HEK293T (cell line): ENCODE data around the gene KRTAP10-8.

ENCODE experiments used
- BHLHE40 ChIP-seq: fragments of 450-650 bp; IDR thresholded peaks from 2 replicates; pipeline ENCODE4 v1.6.1; 2016; ENCODE audit warnings: mild to moderate bottlenecking, moderate library complexity, borderline replicate concordance
- FOXA1 ChIP-seq: fragments of 450-650 bp; IDR thresholded peaks from 2 replicates; pipeline ENCODE4 v1.6.1; 2016; ENCODE audit warnings: mild to moderate bottlenecking
- FOXK2 ChIP-seq: fragments of 450-650 bp; IDR thresholded peaks from 2 replicates; pipeline ENCODE4 v1.6.1; 2016; ENCODE audit warnings: mild to moderate bottlenecking
- FOXM1 ChIP-seq: fragments of 450-650 bp; IDR thresholded peaks from 2 replicates; pipeline ENCODE4 v1.6.1; 2017; ENCODE audit warnings: mild to moderate bottlenecking, borderline replicate concordance
- NFRKB ChIP-seq: fragments of 450-650 bp; IDR thresholded peaks from 2 replicates; pipeline ENCODE4 v1.6.1; 2016; ENCODE audit warnings: mild to moderate bottlenecking, moderate library complexity
- SP1 ChIP-seq: fragments of 450-650 bp; IDR thresholded peaks from 2 replicates; pipeline ENCODE4 v1.6.1; 2017
- SUZ12 ChIP-seq: fragments of 450-650 bp; IDR thresholded peaks from 2 replicates; pipeline ENCODE4 v1.6.1; 2016; ENCODE audit warnings: mild to moderate bottlenecking
- ZNF384 ChIP-seq: fragments of 450-650 bp; IDR thresholded peaks from 2 replicates; pipeline ENCODE4 v1.6.1; 2016

GRCh38 chr21:44632067-44632466 is 20.2 kb downstream of the KRTAP10-8 start:
- TF ChIP-seq ZNF384: no peak
- no peak for TF ChIP-seq NFRKB
- TF ChIP-seq FOXA1: no peak
- no peak for TF ChIP-seq SP1
- no peak for TF ChIP-seq BHLHE40
- no peak for TF ChIP-seq SUZ12
- TF ChIP-seq FOXK2: no peak
- TF ChIP-seq FOXM1: no peak
